ENCODE data around the gene NCS1. TPM values are rescaled to one million over a fixed set of nuclear protein-coding genes. Genes with fewer than 3 reads are reported as not detected.

Gene NCS1
- total and polyA plus RNA-seq, 9 of the 15 experiments (the other 6 are each of a cell fraction or from before 2014, with no cell fraction given), result 0.28 to 27.0 (median 9.6) TPM

DNA sequence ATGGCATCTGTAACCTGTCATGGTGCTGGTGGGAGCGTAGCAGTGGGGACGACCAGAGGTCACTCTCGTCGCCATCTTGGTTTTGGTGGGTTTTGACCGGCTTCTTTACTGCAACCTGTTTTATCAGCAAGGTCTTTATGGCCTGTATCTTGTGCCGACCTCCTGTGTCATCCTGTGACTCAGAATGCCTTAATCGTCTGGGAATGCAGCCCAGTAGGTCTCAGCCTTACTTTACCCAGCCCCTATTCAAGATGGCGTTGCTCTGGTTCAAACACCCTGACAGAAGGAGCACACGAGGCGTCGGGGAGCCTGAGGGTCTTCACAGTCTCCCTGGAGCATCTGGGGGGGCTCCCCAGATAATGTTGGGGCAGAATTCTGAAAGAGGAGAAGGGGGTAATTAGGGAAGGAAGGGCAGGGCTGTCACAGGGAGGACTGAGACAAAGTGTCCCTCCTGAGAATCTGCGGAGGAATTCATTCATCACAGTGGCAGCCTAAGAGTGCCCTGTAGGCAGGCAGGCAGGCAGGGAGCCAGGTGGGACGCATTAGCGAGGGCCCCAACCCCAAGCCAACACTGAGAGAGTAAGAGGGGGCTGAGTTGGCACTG, 21.3 kb upstream of the NCS1 start (continued):
- TF ChIP-seq, protein P1, sequence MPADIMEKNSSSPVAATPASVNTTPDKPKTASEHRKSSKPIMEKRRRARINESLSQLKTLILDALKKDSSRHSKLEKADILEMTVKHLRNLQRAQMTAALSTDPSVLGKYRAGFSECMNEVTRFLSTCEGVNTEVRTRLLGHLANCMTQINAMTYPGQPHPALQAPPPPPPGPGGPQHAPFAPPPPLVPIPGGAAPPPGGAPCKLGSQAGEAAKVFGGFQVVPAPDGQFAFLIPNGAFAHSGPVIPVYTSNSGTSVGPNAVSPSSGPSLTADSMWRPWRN (IDR thresholded peaks at IDR 0.05; ENCODE audit: low read depth), result no peak
- peak; percentile 82 for TF ChIP-seq TAF7 (tag; IDR thresholded peaks at IDR 0.05)
- no peak for TF ChIP-seq CHD4 (IDR thresholded peaks at IDR 0.05; ENCODE audit: insufficient read depth, insufficient replicate concordance, low read depth, low read length, poor library complexity, severe bottlenecking)
- TF ChIP-seq ETV5 (CRISPR knock-in tag; IDR thresholded peaks at IDR 0.05; ENCODE audit: low read depth), result no peak
- TF ChIP-seq, protein P2, sequence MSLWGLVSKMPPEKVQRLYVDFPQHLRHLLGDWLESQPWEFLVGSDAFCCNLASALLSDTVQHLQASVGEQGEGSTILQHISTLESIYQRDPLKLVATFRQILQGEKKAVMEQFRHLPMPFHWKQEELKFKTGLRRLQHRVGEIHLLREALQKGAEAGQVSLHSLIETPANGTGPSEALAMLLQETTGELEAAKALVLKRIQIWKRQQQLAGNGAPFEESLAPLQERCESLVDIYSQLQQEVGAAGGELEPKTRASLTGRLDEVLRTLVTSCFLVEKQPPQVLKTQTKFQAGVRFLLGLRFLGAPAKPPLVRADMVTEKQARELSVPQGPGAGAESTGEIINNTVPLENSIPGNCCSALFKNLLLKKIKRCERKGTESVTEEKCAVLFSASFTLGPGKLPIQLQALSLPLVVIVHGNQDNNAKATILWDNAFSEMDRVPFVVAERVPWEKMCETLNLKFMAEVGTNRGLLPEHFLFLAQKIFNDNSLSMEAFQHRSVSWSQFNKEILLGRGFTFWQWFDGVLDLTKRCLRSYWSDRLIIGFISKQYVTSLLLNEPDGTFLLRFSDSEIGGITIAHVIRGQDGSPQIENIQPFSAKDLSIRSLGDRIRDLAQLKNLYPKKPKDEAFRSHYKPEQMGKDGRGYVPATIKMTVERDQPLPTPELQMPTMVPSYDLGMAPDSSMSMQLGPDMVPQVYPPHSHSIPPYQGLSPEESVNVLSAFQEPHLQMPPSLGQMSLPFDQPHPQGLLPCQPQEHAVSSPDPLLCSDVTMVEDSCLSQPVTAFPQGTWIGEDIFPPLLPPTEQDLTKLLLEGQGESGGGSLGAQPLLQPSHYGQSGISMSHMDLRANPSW (CRISPR knock-in tag; IDR thresholded peaks at IDR 0.05), result no peak
- TF ChIP-seq SMARCB1 (IDR thresholded peaks at IDR 0.05; ENCODE audit: insufficient read length, low read depth), result no peak
- TF ChIP-seq, protein P3, sequence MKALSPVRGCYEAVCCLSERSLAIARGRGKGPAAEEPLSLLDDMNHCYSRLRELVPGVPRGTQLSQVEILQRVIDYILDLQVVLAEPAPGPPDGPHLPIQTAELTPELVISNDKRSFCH (CRISPR knock-in tag; IDR thresholded peaks at IDR 0.05), result peak; percentile 92
- TF ChIP-seq, protein P3 (tag; IDR thresholded peaks at IDR 0.05), result peak; percentile 99
- no peak for TF ChIP-seq BRD9 (IDR thresholded peaks at IDR 0.05; ENCODE audit: low read depth, partially characterized antibody)
- peak; percentile 72 for TF ChIP-seq ETV1 (tag; conservative IDR thresholded peaks at IDR 0.05; ENCODE audit: low read depth)
- TF ChIP-seq ZNF699 (CRISPR knock-in tag; IDR thresholded peaks at IDR 0.05; ENCODE audit: insufficient replicate concordance), result no peak
- TF ChIP-seq TAF9B (IDR thresholded peaks at IDR 0.05; ENCODE audit: partially characterized antibody), result no peak
- TF ChIP-seq SNRNP70 (optimal IDR thresholded peaks at IDR 0.05; ENCODE audit: low read depth, low read length), result no peak
- no peak for TF ChIP-seq SLC30A9 (CRISPR knock-in tag; IDR thresholded peaks at IDR 0.05)
- TF ChIP-seq ZNF584 (CRISPR knock-in tag; IDR thresholded peaks at IDR 0.05; ENCODE audit: low read depth), result peak; percentile 99
- peak; percentile 96 for TF ChIP-seq HSF4 (CRISPR knock-in tag; IDR thresholded peaks at IDR 0.05; ENCODE audit: borderline replicate concordance)
- peak; percentile 99 for TF ChIP-seq ZNF589 (CRISPR knock-in tag; IDR thresholded peaks at IDR 0.05; ENCODE audit: low read depth)
- peak; percentile 97 for TF ChIP-seq ZKSCAN8 (CRISPR knock-in tag; IDR thresholded peaks at IDR 0.05)
- no peak for TF ChIP-seq PHB2 (IDR thresholded peaks at IDR 0.05; ENCODE audit: low read depth)
- TF ChIP-seq NFATC3 (IDR thresholded peaks at IDR 0.05), result no peak
- no peak for TF ChIP-seq MEIS2 (IDR thresholded peaks at IDR 0.05; ENCODE audit: partially characterized antibody)
- peak; percentile 87 for TF ChIP-seq NUFIP1 (IDR thresholded peaks at IDR 0.05; ENCODE audit: partially characterized antibody)
- peak; percentile 94 for TF ChIP-seq ELF4 (CRISPR knock-in tag; IDR thresholded peaks at IDR 0.05)
- TF ChIP-seq, protein P4, sequence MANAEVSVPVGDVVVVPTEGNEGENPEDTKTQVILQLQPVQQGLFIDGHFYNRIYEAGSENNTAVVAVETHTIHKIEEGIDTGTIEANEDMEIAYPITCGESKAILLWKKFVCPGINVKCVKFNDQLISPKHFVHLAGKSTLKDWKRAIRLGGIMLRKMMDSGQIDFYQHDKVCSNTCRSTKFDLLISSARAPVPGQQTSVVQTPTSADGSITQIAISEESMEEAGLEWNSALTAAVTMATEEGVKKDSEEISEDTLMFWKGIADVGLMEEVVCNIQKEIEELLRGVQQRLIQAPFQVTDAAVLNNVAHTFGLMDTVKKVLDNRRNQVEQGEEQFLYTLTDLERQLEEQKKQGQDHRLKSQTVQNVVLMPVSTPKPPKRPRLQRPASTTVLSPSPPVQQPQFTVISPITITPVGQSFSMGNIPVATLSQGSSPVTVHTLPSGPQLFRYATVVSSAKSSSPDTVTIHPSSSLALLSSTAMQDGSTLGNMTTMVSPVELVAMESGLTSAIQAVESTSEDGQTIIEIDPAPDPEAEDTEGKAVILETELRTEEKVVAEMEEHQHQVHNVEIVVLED (CRISPR knock-in tag; IDR thresholded peaks at IDR 0.05), result peak; percentile 31; the same call in 1 of the 2 replicates

Measured in K562 (cell line).